Mesenchymal stem cell (in vitro differentiated cells and primary cell): ENCODE results near the gene SLC6A12.

Experiments used
- DNase-seq: peaks from one replicate; pipeline ENCODE4 v3.0.0-alpha.2; 2013
- H2AFZ ChIP-seq: one replicate; pipeline ENCODE4 v1.6.1; 2013; ENCODE audit warnings: low read depth, mild to moderate bottlenecking, control low read depth, inconsistent platforms, low read length, moderate library complexity
- H2AK5ac ChIP-seq: 2 replicates; pipeline ENCODE4 v1.6.1; 2013; ENCODE audit warnings: low read length, moderate library complexity, mild to moderate bottlenecking, inconsistent platforms; ENCODE audit not compliant: severe bottlenecking
- H2BK120ac ChIP-seq: one replicate; pipeline ENCODE4 v1.6.1; 2013; ENCODE audit warnings: low read depth, mild to moderate bottlenecking, inconsistent platforms, low read length, moderate library complexity
- H2BK12ac ChIP-seq, 2 experiments: one replicate each; pipeline ENCODE4 v1.6.1; 2013; ENCODE audit warnings: inconsistent platforms in 2 of 2, low read length in 2 of 2, mild to moderate bottlenecking in 2 of 2, moderate library complexity in 2 of 2, control low read depth in 1 of 2
- H2BK15ac ChIP-seq: one replicate; pipeline ENCODE4 v1.6.1; 2013; ENCODE audit warnings: mild to moderate bottlenecking, low read depth, inconsistent platforms; ENCODE audit not compliant: poor library complexity, severe bottlenecking
- H2BK5ac ChIP-seq: 2 replicates; pipeline ENCODE4 v1.6.1; 2013; ENCODE audit warnings: low read depth, mild to moderate bottlenecking, low read length, control low read depth, inconsistent platforms; ENCODE audit not compliant: poor library complexity, severe bottlenecking
- H3K14ac ChIP-seq, 2 experiments: one replicate each; pipeline ENCODE4 v1.6.1; 2013; ENCODE audit warnings: inconsistent platforms in 2 of 2, low read length in 2 of 2, control low read depth in 1 of 2, mild to moderate bottlenecking in 1 of 2, moderate library complexity in 1 of 2
- H3K18ac ChIP-seq, 2 experiments: one replicate each; pipeline ENCODE4 v1.6.1; 2013; ENCODE audit warnings: inconsistent platforms in 2 of 2, low read length in 2 of 2, control low read depth in 1 of 2, low read depth in 1 of 2, mild to moderate bottlenecking in 1 of 2
- H3K23ac ChIP-seq, 2 experiments: one replicate each; pipeline ENCODE4 v1.6.1; 2013; ENCODE audit warnings: inconsistent platforms in 2 of 2, low read length in 2 of 2, mild to moderate bottlenecking in 2 of 2, moderate library complexity in 2 of 2, control low read depth in 1 of 2
- H3K27ac ChIP-seq: 2 replicates; pipeline ENCODE4 v1.5.1; 2013; ENCODE audit warnings: mild to moderate bottlenecking, moderate library complexity, low read length, control low read depth, inconsistent platforms; ENCODE audit not compliant: poor library complexity, severe bottlenecking
- H3K27me3 ChIP-seq, 2 experiments: 2 replicates each; pipeline versions ENCODE4 v1.6.1 to v1.7.0; 2013; ENCODE audit warnings: low read length in 2 of 2, mild to moderate bottlenecking in 2 of 2, moderate library complexity in 2 of 2, control low read depth in 1 of 2, inconsistent platforms in 1 of 2; ENCODE audit not compliant: control insufficient read depth in 1 of 2, insufficient read depth in 1 of 2
- H3K36me3 ChIP-seq, 2 experiments: 2 replicates each; pipeline versions ENCODE4 v1.6.1 to v1.7.0; 2013; ENCODE audit warnings: low read length in 2 of 2, control low read depth in 1 of 2, inconsistent platforms in 1 of 2, low read depth in 1 of 2, mild to moderate bottlenecking in 1 of 2; ENCODE audit not compliant: insufficient read depth in 2 of 2, control insufficient read depth in 1 of 2
- H3K4ac ChIP-seq, 2 experiments: one replicate each; pipeline ENCODE4 v1.6.1; 2013; ENCODE audit warnings: inconsistent platforms in 2 of 2, low read length in 2 of 2, mild to moderate bottlenecking in 2 of 2, moderate library complexity in 2 of 2, control low read depth in 1 of 2, low read depth in 1 of 2
- H3K4me1 ChIP-seq: 2 replicates; pipeline ENCODE4 v1.6.1; 2013; ENCODE audit warnings: low read depth, low read length, control low read depth; ENCODE audit not compliant: control insufficient read depth, insufficient read depth
- H3K4me2 ChIP-seq: 2 replicates; pipeline ENCODE4 v1.6.1; 2013; ENCODE audit warnings: low read length, mild to moderate bottlenecking, inconsistent platforms; ENCODE audit not compliant: poor library complexity, severe bottlenecking
- H3K4me3 ChIP-seq, 2 experiments: 2 replicates each; pipeline versions ENCODE4 v1.5.1 to v1.7.0; 2013; ENCODE audit warnings: low read length in 2 of 2, mild to moderate bottlenecking in 2 of 2, control low read depth in 1 of 2, low read depth in 1 of 2; ENCODE audit not compliant: insufficient read depth in 1 of 2
- H3K79me1 ChIP-seq: replicated peaks from 2 replicates; pipeline ENCODE4 v1.6.1; 2013; ENCODE audit warnings: mild to moderate bottlenecking, control low read depth, low read length, inconsistent platforms; ENCODE audit not compliant: poor library complexity, severe bottlenecking
- H3K9ac ChIP-seq: 2 replicates; pipeline ENCODE4 v1.7.0; 2013; ENCODE audit warnings: mild to moderate bottlenecking, low read length, moderate library complexity
- H3K9me3 ChIP-seq: 2 replicates; pipeline ENCODE4 v1.7.0; 2013; ENCODE audit warnings: mild to moderate bottlenecking, low read length; ENCODE audit not compliant: control insufficient read depth
- H4K8ac ChIP-seq: one replicate; pipeline ENCODE4 v1.6.1; 2013; ENCODE audit warnings: inconsistent platforms, mild to moderate bottlenecking, low read length, moderate library complexity
- H4K91ac ChIP-seq: one replicate; pipeline ENCODE4 v1.6.1; 2013; ENCODE audit warnings: mild to moderate bottlenecking, low read length, inconsistent platforms
- WGBS: methylation state at CpG from one replicate; pipeline ENCODE4 v1.1.7; 2013; ENCODE audit warnings: mixed read lengths; 5-methylcytosine and 5-hydroxymethylcytosine counted together

SLC6A12 gene

DNA sequence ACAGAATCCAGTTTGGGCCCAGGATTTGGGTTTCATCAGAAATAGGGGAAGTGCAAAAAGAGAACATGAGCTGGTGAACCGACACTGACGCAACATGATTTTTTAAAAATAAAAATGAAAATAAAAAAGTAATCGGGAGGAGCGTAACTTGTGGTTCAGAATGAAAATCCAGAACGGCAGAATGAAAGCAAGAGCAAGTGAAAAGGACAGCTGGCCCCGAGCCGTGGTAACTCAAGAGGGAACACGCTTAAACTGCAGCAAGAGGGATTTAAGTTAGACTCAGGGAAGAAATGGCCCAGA is 1.6 kb downstream of the SLC6A12 start:
- H3K23ac ChIP-seq, result no peak overlapping the region
- H2AFZ ChIP-seq, result no peak overlapping the region
- H2BK5ac ChIP-seq, result no peak overlapping the region
- H3K36me3 ChIP-seq, result no peaks in the 10 kb centered on the region
- H3K4me1 ChIP-seq, result peaks cover 23% of the 10 kb centered on the region
- no peak overlapping the region for H3K4me3 ChIP-seq
- no peak for DNase-seq
- no peaks in the 10 kb centered on the region for H3K9me3 ChIP-seq
- no peaks in the 10 kb centered on the region for H3K79me1 ChIP-seq
- no peak overlapping the region for H4K8ac ChIP-seq
- no peak overlapping the region for H4K91ac ChIP-seq
- 89% methylated on average over 8 of the region's 8 CpGs for WGBS
- peaks cover 57 to 95% of the 10 kb centered on the region in 2 experiments for H3K27me3 ChIP-seq
- H3K9ac ChIP-seq, result no peak overlapping the region
- no peak overlapping the region for H3K27ac ChIP-seq
- no peak overlapping the region for H2BK15ac ChIP-seq
- no peak overlapping the region for H2BK12ac ChIP-seq
- no peak overlapping the region for H3K18ac ChIP-seq
- no peak overlapping the region for H3K4ac ChIP-seq
- H3K4me2 ChIP-seq, result no peak overlapping the region
- no peak overlapping the region for H2BK120ac ChIP-seq
- no peak overlapping the region for H3K14ac ChIP-seq
- no peak overlapping the region for H2AK5ac ChIP-seq

DNA sequence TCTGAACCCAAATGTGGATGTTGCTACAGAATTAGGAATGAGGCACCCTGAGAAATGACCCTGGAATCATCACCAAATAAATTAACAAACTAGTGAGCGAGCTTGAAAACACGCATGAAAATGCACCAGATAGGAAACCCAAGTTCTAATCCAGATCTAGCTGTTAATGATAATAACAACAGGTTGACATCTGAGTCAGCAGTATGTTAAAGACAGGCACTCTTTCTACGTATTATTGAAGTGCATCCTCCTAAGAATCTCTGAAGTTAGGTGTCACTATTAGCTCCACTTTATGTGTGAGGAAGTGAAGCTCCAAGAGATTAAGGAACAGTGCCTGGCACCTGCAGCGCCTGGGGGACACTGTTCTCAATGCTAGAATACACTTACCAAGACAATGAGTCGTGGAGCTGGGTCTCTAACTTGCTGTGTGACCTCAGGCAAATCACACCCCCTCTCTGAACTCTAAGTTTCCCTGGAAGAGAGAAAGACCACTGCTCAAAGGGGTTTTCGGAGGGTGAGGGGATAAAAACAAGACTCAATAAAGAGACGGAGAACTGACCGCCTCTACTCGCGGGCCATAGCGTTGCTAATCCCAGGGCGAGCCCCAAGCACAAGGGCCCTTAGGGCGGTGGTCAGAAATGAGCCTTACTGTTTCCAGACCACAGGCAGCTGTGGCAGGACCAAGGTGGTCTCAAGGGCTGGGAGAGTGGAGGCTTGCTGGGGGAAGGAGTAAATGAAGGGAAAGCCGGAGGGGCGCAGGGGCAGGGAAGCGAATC is 2.1 kb downstream of the SLC6A12 start:
- no peak overlapping the region for H3K18ac ChIP-seq
- H3K4me1 ChIP-seq, result peaks cover 23% of the 10 kb centered on the region
- H3K23ac ChIP-seq, result no peak overlapping the region
- no peak overlapping the region for H2BK15ac ChIP-seq
- no peak overlapping the region for H3K4ac ChIP-seq
- no peak overlapping the region for H3K9ac ChIP-seq
- no peak overlapping the region for H3K27ac ChIP-seq
- no peaks in the 10 kb centered on the region for H3K9me3 ChIP-seq
- DNase-seq, result no peak
- no peak overlapping the region for H2AK5ac ChIP-seq
- H2BK12ac ChIP-seq, result no peak overlapping the region
- no peak overlapping the region for H2BK5ac ChIP-seq
- WGBS, result 81% methylated on average over 16 of the region's 16 CpGs
- H2AFZ ChIP-seq, result no peak overlapping the region
- H3K36me3 ChIP-seq, result no peaks in the 10 kb centered on the region
- no peak overlapping the region for H4K91ac ChIP-seq
- H2BK120ac ChIP-seq, result no peak overlapping the region
- no peak overlapping the region for H3K14ac ChIP-seq
- H3K79me1 ChIP-seq, result no peaks in the 10 kb centered on the region
- H4K8ac ChIP-seq, result no peak overlapping the region
- no peak overlapping the region for H3K4me3 ChIP-seq
- H3K27me3 ChIP-seq, result peaks cover 59 to 93% of the 10 kb centered on the region in 2 experiments
- no peak overlapping the region for H3K4me2 ChIP-seq

DNA sequence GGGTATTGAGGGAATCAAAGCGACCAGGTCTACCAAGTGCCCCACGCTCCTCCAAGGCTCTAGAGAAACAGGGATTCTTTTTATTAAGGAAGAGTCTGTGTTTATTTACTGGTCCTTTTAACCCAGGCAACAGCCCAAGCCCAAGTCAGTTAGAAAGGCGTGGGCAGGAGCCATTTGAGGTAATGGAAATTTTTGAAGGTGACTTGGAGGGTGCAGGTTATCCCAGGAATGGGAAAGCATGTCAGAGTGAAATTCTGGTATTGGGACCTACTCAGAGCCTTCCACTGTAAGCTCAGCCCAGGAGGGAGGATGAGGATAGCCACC is 2.9 kb downstream of the SLC6A12 start:
- H3K4me1 ChIP-seq, result peaks cover 23% of the 10 kb centered on the region
- WGBS, result 83% methylated on average over 3 of the region's 3 CpGs
- no peak for DNase-seq
- no peak overlapping the region for H4K91ac ChIP-seq
- no peak overlapping the region for H3K4me3 ChIP-seq
- H3K79me1 ChIP-seq, result no peaks in the 10 kb centered on the region
- H3K9ac ChIP-seq, result no peak overlapping the region
- H2AK5ac ChIP-seq, result no peak overlapping the region
- H3K9me3 ChIP-seq, result no peaks in the 10 kb centered on the region
- no peak overlapping the region for H2BK120ac ChIP-seq
- H2BK12ac ChIP-seq, result no peak overlapping the region
- no peak overlapping the region for H2BK15ac ChIP-seq
- H3K18ac ChIP-seq, result no peak overlapping the region
- no peak overlapping the region for H3K4me2 ChIP-seq
- no peak overlapping the region for H3K27ac ChIP-seq
- no peak overlapping the region for H3K4ac ChIP-seq
- peaks cover 66 to 96% of the 10 kb centered on the region in 2 experiments for H3K27me3 ChIP-seq
- H3K36me3 ChIP-seq, result no peaks in the 10 kb centered on the region
- no peak overlapping the region for H4K8ac ChIP-seq
- no peak overlapping the region for H3K14ac ChIP-seq
- no peak overlapping the region for H2AFZ ChIP-seq
- H2BK5ac ChIP-seq, result no peak overlapping the region
- H3K23ac ChIP-seq, result no peak overlapping the region

DNA sequence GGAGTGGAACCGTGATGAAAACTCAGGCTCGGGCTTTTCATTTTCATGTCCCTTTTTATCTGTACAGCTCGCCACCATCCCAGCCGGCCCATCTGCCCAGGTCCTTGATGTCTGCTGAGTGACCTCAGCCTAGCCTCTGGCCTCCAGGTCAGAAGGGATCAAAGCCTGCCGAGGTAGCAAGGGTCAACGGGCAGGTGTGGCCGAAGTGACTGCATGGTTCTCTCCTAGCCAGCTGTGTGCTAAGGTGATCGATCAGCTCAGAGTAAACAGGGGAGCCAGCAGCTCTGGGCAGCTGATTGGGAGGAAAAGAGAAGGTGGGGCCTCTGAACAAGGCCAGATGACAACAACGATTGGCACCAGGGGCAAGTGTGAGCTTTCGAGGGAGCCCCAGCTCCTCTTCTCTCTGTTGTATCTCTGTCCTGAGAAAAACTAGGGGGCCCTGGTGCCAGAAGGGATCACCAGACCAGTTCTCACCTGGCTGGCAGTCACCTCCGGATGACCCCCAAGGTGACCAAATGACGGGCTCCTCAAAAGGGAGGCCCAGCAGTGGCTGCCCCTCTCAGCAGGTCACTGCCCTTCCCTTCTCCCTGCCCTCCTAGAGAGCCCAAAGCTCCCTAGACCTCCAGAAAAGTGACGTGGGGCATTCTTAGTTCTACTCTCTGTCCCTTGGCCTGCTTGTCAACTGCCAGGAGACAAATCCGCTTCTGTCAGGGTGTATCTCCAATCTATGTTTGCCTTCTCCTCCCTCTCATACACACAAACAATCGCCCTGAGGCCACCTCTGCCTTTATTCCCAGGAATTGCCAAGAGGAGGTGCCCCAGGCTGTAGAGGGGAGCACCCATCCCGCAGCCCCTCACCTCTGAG is 3.4 kb downstream of the SLC6A12 start:
- no peak overlapping the region for H3K9ac ChIP-seq
- 84% methylated on average over 16 of the region's 16 CpGs for WGBS
- H3K4me1 ChIP-seq, result peaks cover 23% of the 10 kb centered on the region
- H3K23ac ChIP-seq, result no peak overlapping the region
- H2BK15ac ChIP-seq, result no peak overlapping the region
- no peaks in the 10 kb centered on the region for H3K36me3 ChIP-seq
- H3K27ac ChIP-seq, result no peak overlapping the region
- H3K27me3 ChIP-seq, result peaks cover 64 to 99% of the 10 kb centered on the region in 2 experiments
- H2AK5ac ChIP-seq, result no peak overlapping the region
- no peak overlapping the region for H4K91ac ChIP-seq
- no peaks in the 10 kb centered on the region for H3K79me1 ChIP-seq
- no peak overlapping the region for H4K8ac ChIP-seq
- H3K4me2 ChIP-seq, result no peak overlapping the region
- no peak overlapping the region for H3K4ac ChIP-seq
- DNase-seq, result no peak
- no peaks in the 10 kb centered on the region for H3K9me3 ChIP-seq
- H3K14ac ChIP-seq, result no peak overlapping the region
- no peak overlapping the region for H3K4me3 ChIP-seq
- no peak overlapping the region for H2BK5ac ChIP-seq
- H2BK120ac ChIP-seq, result no peak overlapping the region
- H2BK12ac ChIP-seq, result no peak overlapping the region
- H3K18ac ChIP-seq, result no peak overlapping the region
- H2AFZ ChIP-seq, result no peak overlapping the region
